HG03108 (cell line): Measurements from ENCODE around the gene ITGA11.

ENCODE experiments used
- ATAC-seq: cut with Tn5 transposase; IDR thresholded peaks from one replicate; pipeline ENCODE4 v1.9.1; 2021; ENCODE audit warnings: moderate library complexity; ENCODE audit not compliant: unreplicated experiment

ITGA11 gene

DNA sequence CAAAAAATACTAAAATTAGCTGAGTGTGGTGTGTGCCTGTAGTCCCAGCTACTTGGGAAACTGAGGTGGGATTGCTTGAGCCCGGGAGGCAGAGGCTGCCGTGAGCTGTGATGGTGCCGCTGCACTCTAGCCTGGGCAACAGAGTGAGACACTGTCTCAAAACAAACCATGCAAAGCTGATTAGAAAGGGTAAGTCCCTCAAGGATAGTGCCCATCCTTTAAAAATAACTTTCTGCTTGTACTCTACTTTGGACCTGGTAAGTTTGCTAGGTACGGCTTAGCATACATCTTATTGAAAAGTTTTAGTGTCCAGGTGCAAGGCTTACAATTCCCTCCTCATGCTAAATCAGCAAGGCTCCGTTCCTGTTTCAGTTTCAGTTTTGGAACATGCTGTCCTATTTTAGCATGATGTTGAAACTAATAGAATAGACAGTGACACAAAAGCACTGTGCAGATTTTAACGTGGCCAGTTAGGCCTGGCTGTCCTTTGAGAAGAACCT lies 133.0 kb downstream of the ITGA11 start:
- ATAC-seq: peak; percentile 94

DNA sequence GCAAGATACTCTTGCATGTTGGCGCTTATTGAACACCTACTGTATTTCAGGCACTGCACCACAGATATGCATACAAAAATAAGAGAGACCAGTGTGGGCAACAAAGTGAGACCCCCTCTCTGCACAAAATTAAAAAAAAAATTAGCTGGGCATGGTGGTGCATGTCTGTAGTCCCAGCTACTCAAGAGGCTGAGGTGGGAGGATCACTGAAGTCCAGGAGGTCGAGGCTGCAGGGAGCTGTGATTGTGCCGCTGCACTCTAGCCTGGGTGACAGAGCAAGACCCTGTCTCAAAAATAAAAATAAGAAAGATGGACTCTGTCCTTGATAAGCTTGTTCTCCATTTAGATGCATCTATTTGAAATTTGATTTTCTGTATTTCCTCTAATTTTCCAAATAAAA lies 133.6 kb downstream of the ITGA11 start:
- ATAC-seq: no peak

DNA sequence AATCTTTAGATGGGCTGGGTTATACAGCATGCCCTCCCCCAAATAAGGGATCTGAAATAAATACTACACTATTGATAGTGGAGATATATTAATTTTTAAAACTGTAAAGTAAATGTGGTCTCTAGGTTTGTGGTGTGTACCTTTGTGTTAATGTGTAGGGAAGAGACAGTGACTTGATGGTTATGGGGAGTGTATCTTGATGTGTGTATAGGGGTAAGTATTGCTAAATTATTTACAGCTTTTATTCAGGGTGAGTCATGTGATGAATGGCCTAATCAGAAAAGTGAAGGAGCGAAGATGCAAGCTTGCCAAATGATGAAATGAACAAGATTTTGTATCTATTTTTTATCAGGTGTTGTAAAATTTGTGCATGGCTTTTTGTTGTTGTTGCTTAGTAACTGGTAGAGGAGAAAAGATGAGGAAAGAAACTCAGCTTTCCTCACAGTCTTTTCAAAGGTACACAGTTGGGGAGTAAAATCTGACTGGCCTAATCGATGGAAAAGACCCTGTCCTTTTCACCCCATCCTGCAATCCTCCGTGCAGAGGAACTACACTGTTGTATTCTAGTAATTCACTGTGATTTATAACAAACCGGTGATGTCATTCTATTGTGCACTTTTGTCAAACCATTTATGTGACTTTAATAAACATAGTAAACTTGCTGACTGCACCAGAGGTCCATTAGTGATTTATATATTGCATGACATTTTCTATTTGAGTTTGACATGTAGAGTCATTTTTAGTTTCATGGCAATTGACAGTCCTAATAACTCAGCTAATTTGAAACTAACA lies 136.8 kb downstream of the ITGA11 start:
- no peak for ATAC-seq

DNA sequence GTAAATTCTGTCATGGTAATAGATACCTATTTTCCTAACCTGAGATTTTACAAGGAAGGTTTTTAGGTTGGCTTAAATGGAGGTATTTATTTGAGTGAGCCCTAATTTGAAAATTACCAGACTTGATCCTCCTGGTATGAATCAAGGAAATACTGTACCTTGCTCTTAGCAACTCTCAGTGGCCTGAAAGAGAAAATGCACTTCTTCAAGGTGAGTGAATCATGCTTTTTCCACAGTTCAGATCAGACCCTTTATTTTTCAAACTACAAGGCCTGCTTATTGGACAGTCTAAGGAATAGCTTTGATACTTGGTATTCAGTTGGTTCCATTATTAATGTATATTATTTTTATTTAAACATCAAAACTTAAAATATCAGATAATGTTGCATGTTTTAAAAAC lies 139.0 kb downstream of the ITGA11 start:
- no peak for ATAC-seq

DNA sequence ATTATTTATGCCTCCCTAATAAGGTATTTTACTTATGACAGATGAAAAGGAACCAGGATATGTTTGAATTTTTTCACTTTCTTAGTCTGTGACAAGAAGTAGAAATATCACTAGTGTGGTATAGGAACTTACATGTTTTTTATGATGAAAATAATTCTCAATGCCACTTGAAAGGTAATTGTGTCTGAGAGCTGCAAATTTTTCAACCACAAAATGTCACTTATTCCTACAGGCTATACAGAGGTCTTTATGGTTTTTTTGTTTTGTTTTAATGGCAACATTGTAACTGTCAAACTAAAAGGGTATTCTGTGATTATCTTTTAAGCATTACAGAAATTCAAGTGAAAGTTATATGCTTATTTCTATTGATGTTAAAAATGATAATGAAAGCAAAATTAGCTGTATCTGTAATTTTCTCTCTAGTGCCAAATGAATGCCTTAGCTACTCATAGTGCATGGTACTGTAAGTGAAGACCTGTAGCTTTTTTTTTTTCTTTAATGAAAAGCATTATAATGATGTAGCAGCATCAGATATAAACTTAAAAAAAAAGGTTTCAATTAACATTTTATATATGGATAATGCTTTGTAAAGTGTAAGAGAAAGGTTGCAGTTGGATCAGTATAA lies 139.7 kb downstream of the ITGA11 start:
- ATAC-seq: no peak

DNA sequence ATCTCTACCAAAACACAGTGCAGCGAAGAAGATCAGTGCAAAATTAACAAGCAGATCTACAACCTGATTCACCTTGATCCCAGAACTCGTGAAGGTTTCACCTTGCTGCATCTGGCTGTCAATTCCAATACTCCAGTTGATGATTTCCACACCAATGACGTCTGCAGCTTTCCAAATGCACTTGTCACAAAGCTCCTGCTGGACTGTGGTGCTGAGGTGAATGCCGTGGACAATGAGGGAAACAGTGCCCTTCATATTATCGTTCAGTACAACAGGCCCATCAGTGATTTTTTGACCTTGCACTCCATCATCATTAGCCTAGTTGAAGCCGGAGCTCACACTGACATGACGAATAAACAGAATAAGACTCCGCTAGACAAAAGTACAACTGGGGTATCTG lies 141.2 kb downstream of the ITGA11 start:
- no peak for ATAC-seq

DNA sequence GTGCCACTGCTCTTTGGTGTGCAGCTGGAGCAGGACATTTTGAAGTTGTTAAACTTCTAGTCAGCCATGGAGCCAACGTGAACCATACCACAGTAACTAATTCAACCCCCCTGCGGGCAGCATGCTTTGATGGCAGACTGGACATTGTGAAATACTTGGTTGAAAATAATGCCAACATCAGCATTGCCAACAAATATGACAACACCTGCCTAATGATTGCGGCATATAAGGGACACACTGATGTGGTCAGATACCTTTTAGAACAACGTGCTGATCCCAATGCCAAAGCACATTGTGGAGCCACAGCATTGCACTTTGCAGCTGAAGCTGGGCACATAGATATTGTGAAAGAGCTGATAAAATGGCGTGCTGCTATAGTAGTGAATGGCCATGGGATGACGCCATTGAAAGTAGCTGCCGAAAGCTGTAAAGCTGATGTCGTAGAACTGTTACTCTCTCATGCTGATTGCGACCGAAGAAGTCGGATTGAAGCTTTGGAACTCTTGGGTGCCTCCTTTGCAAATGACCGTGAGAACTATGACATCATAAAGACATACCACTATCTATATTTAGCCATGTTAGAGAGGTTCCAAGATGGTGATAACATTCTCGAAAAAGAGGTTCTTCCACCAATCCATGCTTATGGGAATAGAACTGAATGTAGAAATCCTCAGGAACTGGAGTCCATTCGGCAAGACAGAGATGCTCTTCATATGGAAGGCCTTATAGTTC lies 142.2 kb downstream of the ITGA11 start:
- ATAC-seq: no peak

DNA sequence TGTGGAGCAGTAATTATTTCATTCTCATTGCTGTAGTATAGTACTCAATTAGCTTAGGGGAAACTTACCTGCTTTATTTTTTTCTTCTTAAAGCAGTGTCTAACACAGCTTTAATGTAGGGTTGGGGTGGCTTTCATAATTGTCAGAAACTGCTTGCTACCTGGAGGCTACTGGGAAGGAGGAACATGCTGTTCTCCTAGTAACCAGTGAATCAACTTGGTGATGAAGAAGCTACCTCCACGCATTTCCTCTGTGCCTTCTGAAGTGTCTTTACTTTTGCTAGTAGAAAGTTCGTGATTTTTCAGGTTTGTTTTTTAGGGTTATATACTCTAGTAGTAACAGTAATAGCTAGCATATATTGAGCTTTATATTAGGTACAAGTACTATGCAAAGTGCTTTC lies 142.9 kb downstream of the ITGA11 start:
- ATAC-seq: no peak

DNA sequence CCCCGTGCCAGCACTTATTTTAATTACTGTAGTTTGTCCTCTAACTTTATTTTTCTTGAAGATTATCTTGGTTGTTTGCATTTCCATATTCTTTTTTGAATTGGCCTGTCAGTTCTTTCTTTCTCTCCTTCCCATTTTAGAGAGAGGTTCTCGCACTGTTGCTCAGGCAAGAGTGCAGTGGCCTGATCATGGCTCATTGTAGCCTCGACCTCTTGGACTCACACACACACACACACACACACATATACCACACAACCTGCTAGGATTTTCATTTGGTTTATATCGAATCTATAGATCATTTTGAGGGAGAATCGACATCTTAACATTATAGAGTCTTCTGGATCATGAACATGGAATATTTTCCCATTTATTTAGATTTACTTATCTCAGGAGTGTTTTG lies 145.7 kb downstream of the ITGA11 start:
- ATAC-seq: no peak

DNA sequence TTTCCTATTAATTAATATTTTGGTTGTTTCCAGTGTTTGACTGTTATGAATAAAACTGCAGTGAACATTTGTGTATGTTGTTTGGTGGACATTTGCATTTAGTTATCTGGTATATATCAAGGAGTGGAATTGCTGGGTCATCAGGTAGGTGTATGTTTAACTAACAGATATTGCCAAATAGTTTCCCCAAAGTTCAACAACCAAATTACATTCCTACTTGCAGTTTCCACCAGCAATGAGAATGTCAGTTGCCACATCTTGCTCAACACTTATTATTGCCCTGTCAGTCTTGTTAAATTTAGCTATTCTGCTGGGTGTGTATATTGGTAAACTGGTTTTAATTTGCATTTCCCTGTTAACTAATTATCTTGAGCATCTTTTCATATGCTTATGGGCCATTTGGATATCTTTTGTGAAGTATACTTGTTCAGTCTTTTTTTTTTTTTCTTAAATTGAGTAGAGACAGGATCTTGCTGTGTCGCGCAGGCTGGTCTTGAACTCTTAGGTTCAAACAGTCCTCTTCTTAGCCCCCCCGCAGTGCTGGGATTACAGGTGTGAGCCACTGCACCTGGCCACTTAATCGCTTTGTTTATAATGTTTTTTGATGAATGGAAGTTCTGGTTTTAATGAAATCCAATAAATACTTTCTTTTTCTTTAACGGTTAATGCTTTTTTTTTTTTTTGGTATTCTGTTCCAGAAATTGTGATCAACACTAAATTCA lies 146.5 kb downstream of the ITGA11 start:
- ATAC-seq: no peak

DNA sequence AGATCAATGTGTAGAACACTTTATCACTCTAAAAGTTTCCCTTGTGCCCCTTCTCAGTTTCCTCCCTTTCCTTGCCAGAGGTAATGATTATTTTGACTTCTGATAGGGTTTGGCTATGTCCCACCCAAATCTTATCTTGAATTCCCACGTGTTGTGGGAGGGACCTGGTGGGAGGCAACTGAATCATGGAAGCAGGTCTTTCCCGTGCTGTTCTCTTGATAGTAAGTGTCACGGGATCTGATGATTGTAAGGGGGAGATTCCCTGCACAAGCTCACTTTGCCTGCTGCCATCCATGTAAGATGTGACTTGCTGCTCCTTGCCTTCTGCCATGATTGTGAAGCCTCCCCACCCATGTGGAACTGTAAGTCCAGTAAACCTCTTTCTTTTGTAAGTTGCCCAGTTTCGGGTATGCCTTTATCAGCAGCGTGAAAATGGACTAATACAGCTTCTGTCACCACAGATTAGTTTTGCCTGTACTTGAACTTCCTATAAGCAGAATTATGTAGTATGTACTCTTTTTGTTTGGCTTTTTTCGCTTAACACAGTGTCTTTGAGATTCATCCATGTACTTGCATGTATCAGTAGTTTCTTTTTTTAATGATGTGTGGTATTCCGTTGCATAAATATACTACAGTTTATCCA lies 147.2 kb downstream of the ITGA11 start:
- ATAC-seq: no peak

DNA sequence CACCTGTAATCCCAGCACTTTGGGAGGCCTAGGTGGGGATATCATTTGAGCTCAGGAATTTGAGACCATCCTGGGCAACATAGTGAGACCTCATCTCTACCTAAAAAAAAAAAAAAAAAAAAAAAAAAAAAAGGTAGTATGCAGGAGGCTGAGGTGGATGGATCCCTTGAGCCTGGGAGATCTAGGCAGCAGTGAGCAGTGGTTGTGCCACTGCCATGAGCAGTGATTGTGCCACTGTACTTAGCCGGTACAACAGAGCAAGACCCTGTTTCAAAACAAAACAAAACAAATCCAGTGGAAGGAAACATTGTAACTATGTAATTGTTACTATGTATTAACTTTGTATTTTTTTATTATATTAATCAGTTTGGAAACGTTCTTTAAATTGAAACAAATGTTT lies 148.6 kb downstream of the ITGA11 start:
- ATAC-seq: no peak

DNA sequence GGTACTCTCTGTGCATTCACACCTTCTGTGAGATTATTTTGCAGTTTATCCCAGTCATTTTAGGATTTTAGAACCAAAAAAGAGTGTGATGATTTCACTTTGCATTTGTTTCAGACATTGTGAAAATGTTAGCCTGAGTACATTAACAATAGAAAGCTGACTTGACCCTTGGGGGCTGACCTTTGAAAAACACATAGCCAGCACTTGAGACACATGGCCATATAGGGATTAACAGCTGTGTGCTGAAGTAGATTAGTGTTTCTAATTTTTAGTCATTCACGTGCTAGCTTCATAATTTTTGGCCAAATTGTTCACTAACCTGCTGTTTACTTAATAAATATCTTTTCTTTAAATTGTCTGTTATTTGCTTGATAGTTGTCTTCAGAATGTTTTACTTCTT lies 151.0 kb downstream of the ITGA11 start:
- no peak for ATAC-seq

DNA sequence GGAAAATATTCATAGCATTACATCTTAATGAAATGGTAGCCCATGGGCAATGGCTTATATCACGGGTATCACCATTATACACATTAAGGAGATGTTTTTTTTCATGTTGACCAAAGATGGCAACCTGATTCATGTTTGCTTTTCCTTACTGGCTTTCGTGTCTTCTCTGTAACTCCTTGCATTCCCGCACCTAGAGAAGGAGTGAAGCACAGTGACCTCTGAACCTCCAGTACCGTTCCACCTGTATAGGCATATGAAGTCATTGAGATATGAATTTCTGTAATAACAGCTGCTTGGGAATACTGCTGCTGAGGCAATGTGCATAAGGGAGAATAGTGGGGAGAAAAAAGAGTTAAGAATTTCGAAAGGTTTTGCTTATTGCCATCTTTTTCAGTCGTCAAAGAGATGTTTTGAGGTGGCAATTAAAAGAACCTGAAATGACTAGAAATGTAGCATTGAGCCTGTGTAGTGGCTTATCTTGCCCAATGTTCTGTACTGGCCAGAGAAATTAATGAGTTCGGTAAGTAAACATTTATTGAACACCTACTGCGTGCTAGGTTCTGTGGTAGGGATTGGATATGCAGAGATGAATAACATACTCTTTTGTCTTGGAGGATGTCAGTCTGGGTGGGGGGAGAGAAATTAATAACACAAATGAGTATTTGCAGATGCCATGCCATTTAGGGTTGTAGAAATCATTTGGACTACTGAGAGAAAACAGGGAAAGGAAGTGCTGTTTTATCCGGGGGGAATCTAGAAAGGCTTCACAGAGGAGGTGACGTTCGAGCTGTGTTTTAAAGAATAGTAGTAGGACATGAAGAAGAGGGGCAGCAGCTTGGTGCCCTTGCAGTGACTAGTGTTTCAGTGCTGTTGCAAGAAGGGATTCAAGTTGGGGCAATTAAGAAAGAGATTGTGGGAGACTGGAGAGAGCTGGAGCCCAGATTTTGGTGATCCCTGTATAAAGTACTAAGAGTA lies 151.9 kb downstream of the ITGA11 start:
- no peak for ATAC-seq

DNA sequence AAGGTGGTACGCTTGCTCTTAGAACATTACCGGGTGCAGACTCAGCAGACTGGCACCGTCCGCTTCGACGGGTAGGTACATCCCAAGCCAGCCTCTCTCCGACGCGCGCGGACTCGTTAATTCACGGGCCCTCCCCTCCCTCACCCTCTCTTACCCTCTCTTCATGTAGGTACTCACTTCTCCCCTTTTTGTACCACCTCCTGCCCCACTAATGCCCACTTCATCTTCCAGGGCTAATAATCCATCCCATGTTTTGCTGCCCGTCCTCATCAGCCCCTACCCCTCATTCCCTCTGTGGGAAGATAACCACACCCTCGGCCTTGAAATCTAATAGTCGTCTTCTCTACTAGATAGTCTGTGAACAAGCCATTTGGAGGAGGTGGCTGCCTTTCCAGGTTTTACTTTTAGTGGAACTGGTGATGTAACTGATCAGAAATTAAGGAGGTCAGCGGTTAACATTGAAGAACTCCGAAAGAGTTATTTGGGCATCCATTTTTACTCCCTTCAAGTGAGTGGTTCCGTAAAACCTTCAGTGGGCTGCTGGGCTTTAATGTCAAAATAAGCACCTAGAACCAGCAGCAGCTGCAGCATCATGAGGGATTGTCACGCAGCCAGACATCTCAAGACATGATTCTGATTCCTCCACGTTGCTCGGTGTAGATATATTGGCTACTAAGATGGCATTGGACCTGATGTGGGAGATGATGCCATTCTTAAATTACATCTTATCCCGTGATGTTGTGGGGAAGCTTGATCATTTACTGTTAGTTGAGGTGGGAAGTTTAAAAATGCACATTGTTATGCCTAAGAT lies 153.2 kb downstream of the ITGA11 start:
- ATAC-seq: no peak

DNA sequence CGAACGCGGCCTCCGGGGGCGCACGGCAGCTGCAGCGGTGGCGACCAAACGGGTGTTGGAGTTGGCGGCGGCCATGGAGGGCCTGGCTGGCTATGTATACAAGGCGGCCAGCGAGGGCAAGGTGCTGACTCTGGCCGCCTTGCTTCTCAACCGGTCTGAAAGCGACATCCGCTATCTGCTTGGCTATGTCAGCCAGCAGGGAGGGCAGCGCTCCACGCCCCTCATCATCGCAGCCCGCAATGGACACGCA lies 153.7 kb downstream of the ITGA11 start:
- ATAC-seq: no peak

DNA sequence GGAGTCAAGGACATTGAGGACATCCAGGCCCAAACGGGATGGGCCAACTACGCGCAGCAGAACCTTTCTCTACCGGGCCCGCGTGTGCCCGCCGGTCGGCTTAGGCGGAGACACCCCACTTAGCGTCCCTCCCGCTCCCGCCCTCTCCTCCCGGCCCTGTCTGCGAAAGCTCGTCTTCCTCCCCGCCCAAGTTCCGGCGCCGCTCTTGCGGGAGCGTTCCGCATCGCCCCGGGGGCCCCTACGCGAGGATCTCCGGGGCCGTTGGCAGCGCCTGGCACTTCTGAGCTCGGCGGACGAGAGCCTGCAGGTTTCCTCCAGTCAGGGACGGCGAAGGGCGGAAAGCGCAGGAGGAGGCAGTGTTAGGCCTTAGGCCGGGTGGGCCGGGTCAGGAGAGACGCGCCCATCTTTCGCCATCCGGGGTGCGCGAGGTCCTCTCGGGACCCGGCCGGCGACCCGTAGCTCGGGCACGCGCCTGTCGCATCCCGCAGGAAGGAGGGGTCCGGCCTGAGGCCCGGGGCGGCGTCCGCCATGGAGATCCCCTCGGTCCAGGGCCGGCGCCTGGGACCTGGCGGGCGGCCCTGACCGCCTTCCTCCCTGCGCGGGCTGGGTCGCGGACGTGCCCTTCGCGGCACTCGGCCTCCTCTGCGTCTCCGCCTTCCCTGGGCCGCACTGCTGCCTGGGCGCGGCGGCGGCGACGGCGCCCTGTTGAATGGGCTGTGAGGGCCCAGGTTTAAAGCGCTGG lies 154.2 kb downstream of the ITGA11 start, which contains the start of gene FEM1B:
FEM1B (plus strand) TSS at position 143 of the 742 bp plus-strand sequence. CDS start 673 bp downstream, outside the sequence.
- peak; percentile 68 for ATAC-seq

DNA sequence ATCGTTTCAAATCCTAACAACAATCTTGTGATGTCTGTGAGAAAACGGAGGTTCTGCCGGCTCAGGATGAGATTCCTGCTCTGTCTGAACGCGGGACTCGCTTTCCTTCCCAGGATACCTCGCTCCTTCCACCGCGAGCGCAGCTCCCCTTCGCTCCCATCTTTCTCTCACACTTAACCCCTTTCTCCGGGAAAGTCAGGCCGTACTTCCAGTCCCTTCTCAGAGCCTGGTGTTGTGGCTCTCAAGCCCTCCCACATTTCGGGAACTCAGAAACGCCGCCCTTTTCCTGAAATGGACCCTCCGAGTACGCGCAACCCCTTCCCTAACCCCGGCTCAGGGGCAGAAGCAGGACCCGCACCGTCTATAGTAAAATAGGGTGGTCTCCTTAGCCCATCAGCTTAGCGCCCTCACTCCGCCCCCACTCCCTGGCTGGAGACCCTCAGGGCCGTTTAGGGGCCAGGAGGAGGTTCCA lies 154.8 kb downstream of the ITGA11 start:
- no peak for ATAC-seq
